Head of caudate nucleus (tissue), 42 donors: Measurements from ENCODE around the gene ACCS.

Experiments
- DNase-seq, 42 donors: peaks; one replicate each; pipeline versions ENCODE4 v3.0.0 to v3.0.0-alpha.2; 2020 to 2021; ENCODE audit warnings: mixed read lengths in 7 of 42
- intact Hi-C: fragments of 100-400 bp; cut with DNase I; formaldehyde crosslinking; loops from one replicate; pipeline ENCODE4 v1.15.0; 2022

ACCS gene, protein sequence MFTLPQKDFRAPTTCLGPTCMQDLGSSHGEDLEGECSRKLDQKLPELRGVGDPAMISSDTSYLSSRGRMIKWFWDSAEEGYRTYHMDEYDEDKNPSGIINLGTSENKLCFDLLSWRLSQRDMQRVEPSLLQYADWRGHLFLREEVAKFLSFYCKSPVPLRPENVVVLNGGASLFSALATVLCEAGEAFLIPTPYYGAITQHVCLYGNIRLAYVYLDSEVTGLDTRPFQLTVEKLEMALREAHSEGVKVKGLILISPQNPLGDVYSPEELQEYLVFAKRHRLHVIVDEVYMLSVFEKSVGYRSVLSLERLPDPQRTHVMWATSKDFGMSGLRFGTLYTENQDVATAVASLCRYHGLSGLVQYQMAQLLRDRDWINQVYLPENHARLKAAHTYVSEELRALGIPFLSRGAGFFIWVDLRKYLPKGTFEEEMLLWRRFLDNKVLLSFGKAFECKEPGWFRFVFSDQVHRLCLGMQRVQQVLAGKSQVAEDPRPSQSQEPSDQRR

GRCh38 chr11:44065841-44066731 lies at the start of gene ACCS:
Gene ACCS (plus strand): TSS chr11:44066270. CDS start chr11:44067628, 1,358 bp downstream.
- peak; percentile 78 to 96 (median 90) for DNase-seq
- intact Hi-C loops: no loop called here

GRCh38 chr11:44016546-44017442 lies 49.3 kb upstream of the ACCS start:
- DNase-seq: peak in 2 of 42 donors; percentile 16 to 17

GRCh38 chr11:44017443-44018126 lies 48.5 kb upstream of the ACCS start:
- peak in 4 of 42 donors; percentile 8 to 19 (median 12) for DNase-seq

More at GRCh38 chr11:44016546-44017442, 49.3 kb upstream of the ACCS start:
- intact Hi-C loops: no loop called here

GRCh38 chr11:44018127-44018521 lies 47.9 kb upstream of the ACCS start:
- intact Hi-C loops: no loop called here
- DNase-seq: peak in 3 of 42 donors; percentile 5 to 36 (median 33)

More at GRCh38 chr11:44017443-44018126, 48.5 kb upstream of the ACCS start:
- intact Hi-C loops: no loop called here

- intact Hi-C loops: no loop called here
Measured at GRCh38 chr11:44018829-44019228, 47.2 kb upstream of the ACCS start.

GRCh38 chr11:44024977-44025376 lies 41.1 kb upstream of the ACCS start:
- intact Hi-C loops: no loop called here

More at GRCh38 chr11:44018829-44019228, 47.2 kb upstream of the ACCS start:
- DNase-seq: no peak

GRCh38 chr11:44025727-44026126 lies 40.3 kb upstream of the ACCS start:
- intact Hi-C loops: no loop called here
- DNase-seq: no peak

More at GRCh38 chr11:44024977-44025376, 41.1 kb upstream of the ACCS start:
- DNase-seq: no peak

DNA sequence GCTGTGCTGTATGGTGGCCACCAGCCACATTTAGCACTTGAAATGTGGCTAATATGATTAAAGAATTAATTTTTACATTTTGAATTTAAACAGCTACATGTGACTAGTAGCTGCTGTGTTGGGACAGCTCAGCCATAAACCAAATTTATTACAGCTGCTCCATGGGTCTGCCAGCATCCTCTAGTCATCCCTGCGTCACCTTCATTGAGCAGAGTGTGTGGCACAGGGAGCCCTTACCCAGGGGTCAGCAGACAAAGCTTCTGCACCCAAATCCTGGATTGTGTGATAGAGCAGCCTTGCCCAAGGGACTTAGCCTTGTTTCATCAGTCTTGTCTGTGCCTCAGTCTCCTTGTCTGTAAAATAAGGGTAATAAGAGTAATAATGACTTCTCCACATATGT lies 37.7 kb upstream of the ACCS start:
- intact Hi-C loops: no loop called here

DNA sequence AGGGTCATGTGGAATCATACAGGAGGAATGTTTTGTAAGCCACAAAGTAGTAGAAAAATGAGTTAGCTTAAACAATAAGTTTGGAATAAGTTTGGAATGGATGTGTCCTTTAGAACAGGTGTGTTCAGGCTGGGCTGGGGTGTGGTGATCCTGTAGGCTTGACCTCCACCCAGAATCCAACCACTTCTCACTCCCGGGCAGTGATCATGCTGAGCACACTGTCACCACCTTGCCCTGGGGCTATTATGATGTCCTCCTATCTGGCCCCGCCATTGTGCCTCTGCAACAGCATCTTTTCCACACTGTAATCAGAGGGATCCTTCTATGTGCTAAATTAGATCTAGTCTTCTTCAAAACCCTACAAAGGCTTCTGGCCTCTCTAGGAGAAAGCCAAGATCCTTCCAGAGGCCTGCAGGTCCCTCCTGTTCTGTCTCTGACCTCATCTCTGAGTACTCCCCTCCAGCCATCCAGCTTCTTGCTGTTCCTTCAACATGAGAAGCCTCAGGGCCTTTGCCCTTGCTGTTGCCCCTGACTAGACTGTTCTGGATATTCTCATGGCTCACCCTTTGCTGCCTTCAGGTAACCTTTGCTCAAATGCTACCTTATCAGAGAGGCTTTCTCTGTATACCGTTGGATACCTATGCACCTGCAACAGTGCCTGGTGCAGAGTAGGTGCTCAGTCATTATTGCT lies 37.1 kb upstream of the ACCS start:
- DNase-seq: no peak
- intact Hi-C loops: no loop called here

More for the DNA sequence above, 37.7 kb upstream of the ACCS start:
- no peak for DNase-seq

DNA sequence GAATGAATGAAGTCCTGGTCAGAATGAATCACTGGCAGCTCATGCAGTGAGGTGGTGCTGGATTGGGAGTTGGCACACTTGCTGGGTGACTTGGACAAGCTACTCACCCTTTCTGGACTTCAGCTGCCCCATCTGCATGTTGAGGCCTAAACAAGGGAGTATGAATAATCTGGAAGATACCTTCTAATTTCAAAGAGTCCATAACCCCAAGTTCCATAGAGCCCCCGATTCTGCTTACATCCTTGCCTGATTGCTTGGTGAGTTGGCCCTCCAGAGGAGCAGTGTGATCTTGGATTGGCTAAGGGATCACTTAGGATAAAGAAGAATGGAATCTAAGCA lies 36.6 kb upstream of the ACCS start:
- intact Hi-C loops: no loop called here
- peak in 1 of 42 donors; percentile 20 for DNase-seq

DNA sequence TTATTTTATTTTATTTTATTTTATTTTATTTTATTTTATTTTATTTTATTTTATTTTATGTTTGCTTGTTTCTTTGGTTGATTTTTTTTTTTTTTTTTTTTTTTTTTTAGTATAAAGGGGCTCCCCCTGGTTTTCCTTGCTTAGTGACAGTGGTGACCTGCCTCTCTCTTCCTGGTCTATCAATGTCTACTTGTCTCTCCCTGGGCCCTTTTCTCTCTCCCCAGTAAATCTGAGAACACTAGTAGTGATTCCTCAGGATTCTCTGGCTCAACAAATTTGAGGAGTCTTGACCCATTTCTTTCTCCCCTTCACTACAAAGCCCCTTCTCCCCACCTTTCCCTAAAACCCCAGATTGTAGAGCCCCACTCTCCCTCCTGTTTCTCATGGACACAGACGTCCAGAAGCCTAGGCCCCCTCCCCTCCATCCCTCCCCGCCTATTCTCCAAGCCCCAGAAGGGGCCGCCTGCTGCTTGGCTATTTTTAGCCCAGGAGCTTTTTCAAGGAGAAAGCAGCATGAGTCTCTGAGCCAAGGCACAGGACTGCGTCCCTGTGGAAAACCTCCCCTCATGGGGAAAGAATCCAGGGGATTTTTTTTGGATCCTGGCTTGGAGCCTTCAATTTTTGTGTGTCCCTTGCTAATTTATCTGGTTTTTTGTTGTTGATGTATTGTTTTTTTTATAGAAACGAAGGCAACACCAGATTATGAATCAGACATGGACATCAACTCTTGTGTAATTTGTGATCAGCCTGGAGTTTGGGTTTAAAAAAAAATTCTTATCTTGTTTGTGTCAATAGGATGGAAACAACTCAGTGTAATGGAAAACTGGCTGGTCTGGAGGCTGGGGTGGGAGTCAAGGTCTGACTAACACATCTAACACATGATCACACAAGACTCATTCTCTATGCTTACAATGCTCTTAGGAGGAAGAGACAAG lies 35.8 kb upstream of the ACCS start:
- intact Hi-C loops: no loop called here

GRCh38 chr11:44030996-44031395 lies 35.1 kb upstream of the ACCS start:
- DNase-seq: no peak
- intact Hi-C loops: no loop called here

More for the DNA sequence above, 35.8 kb upstream of the ACCS start:
- DNase-seq: peak in 4 of 42 donors; percentile 15 to 47 (median 18)

GRCh38 chr11:44031549-44031948 lies 34.5 kb upstream of the ACCS start:
- DNase-seq: no peak
- intact Hi-C loops: no loop called here

- intact Hi-C loops: no loop called here
- peak in 39 of 42 donors; percentile 9 to 86 (median 59) for DNase-seq
Measured at GRCh38 chr11:44032299-44033085, 33.6 kb upstream of the ACCS start.

DNA sequence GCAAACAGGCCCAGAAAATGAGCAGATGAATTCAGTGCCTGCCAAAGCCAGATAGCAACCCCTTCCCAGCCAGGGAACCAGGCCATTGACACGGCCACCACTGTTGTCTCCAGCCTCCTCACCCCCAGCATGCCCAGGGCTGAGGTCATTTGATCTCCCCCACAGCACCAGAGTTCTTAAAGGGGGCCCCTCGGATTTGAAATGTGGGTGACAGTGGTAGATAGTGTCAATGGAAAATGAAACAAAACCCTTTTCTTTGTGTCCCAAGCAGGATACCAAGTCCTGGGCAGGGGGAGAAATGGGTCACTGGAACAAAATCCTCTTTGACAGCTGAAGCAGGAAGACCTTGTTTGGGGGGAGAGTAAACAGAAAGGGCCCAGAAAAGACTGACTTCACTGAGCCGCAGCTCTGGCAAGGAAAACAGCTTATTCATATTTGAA lies 32.6 kb upstream of the ACCS start:
- DNase-seq: peak; percentile 34 to 89 (median 66)
- intact Hi-C loops: no loop called here
